Body of pancreas (tissue), 4 donors: ENCODE results near the gene DDHD1. TPM values are rescaled to one million over a fixed set of nuclear protein-coding genes. Genes with fewer than 3 reads are reported as not detected.

Experiments
- ATAC-seq: fragments of 150-250 bp; one replicate; pipeline ENCODE4 v1.9.1; 2016
- DNase-seq, 4 donors: peaks; one replicate each; pipeline ENCODE4 v3.0.0-alpha.2; 2019
- H3K27ac ChIP-seq, 4 donors: fragments of 200-600 bp; sonication (generic); 1 replicate in 3 of 4; 2 replicates in 1 of 4; pipeline versions ENCODE4 v1.5.1 to v1.6.1; 2016 to 2019; ENCODE audit warnings: mild to moderate bottlenecking in 1 of 4, mixed read lengths in 1 of 4, moderate library complexity in 1 of 4
- H3K27me3 ChIP-seq, 2 donors: fragments of 200-600 bp; sonication (generic); one replicate each; pipeline ENCODE4 v1.6.0; 2016; ENCODE audit warnings: mild to moderate bottlenecking in 1 of 2
- H3K36me3 ChIP-seq, 2 donors: fragments of 200-600 bp; sonication (generic); replicated peaks in 1 of 2; 2 replicates each; pipeline ENCODE4 v1.5.1; 2016; ENCODE audit warnings: low read depth in 2 of 2; ENCODE audit not compliant: insufficient read depth in 1 of 2
- H3K4me1 ChIP-seq: fragments of 200-600 bp; sonication (generic); one replicate; pipeline ENCODE4 v1.6.0; 2016
- H3K4me3 ChIP-seq, 2 donors: fragments of 200-600 bp; sonication (generic); 1 replicate in 1 of 2; 2 replicates in 1 of 2; pipeline ENCODE4 v1.5.1; 2016 to 2019
- H3K9me3 ChIP-seq, 3 donors: fragments of 200-600 bp; sonication (generic); 1 replicate in 2 of 3; 2 replicates in 1 of 3; pipeline ENCODE4 v1.5.1; 2016
- POLR2A ChIP-seq, 3 donors: fragments of 450-650 bp; IDR thresholded peaks; one replicate each; pipeline ENCODE4 v1.6.1; 2016; ENCODE audit warnings: antibody characterized with exemption in 3 of 3, mild to moderate bottlenecking in 2 of 3
- WGBS, 2 donors: methylation state at CpG; one replicate each; pipeline ENCODE4 v1.1.5; 2017; 5-methylcytosine and 5-hydroxymethylcytosine counted together
- intact Hi-C: fragments of 100-400 bp; cut with DNase I; formaldehyde crosslinking; loops from one replicate; pipeline ENCODE4 v1.15.1; 2023
- total RNA-seq, 2 donors: library from RNA; depleted of rRNA; stranded (reverse); fragments of >200 nt; gene quantifications; one replicate each; pipeline ENCODE4 v1.1.0, GENCODE V29; 2016
- TF ChIP-seq, protein P1 (sequence below), 7 experiments: fragments of 450-650 bp in 4 of 7; fragments of 200-600 bp in 3 of 7; sonication (generic) in 3 of 7; IDR thresholded peaks; one replicate each; pipeline ENCODE4 v1.5.1; 2016 to 2019; ENCODE audit warnings: antibody characterized with exemption in 7 of 7

DDHD1 gene
- total RNA-seq, 2 donors from 2014 or later = 7.6 to 22.6 TPM

- Histone ChIP-seq H3K9me3 (no peaks in the 10 kb centered on the region), H3K27me3 (no peaks in the 10 kb centered on the region), H3K4me1 (no peaks in the 10 kb centered on the region), H3K4me3 (no peak overlapping the region), H3K36me3 (no peaks in the 10 kb centered on the region), H3K27ac (no peak overlapping the region)
- ATAC-seq (no peak), DNase-seq (no peak)
- TF ChIP-seq POLR2A (IDR thresholded peaks at IDR 0.05) = no peak
- TF ChIP-seq, protein P1, sequence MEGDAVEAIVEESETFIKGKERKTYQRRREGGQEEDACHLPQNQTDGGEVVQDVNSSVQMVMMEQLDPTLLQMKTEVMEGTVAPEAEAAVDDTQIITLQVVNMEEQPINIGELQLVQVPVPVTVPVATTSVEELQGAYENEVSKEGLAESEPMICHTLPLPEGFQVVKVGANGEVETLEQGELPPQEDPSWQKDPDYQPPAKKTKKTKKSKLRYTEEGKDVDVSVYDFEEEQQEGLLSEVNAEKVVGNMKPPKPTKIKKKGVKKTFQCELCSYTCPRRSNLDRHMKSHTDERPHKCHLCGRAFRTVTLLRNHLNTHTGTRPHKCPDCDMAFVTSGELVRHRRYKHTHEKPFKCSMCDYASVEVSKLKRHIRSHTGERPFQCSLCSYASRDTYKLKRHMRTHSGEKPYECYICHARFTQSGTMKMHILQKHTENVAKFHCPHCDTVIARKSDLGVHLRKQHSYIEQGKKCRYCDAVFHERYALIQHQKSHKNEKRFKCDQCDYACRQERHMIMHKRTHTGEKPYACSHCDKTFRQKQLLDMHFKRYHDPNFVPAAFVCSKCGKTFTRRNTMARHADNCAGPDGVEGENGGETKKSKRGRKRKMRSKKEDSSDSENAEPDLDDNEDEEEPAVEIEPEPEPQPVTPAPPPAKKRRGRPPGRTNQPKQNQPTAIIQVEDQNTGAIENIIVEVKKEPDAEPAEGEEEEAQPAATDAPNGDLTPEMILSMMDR (IDR thresholded peaks at IDR 0.05) = no peak
- 88 to 93% methylated on average over 3 of the region's 3 CpGs for WGBS, 2 donors
- intact Hi-C loops = no loop called here
These were observed 130.5 kb downstream of the DDHD1 start for GRCh38 chr14:53022593-53022992.

GRCh38 chr14:53020193-53020932 lies 132.8 kb downstream of the DDHD1 start:
- no peak overlapping the region for H3K4me3 ChIP-seq
- H3K27me3 ChIP-seq = no peaks in the 10 kb centered on the region
- intact Hi-C loops = no loop called here
- no peaks in the 10 kb centered on the region for H3K36me3 ChIP-seq
- no peaks in the 10 kb centered on the region for H3K4me1 ChIP-seq
- H3K27ac ChIP-seq = no peak overlapping the region
- TF ChIP-seq, protein P1 (IDR thresholded peaks at IDR 0.05) = no peak
- no peak for TF ChIP-seq POLR2A (IDR thresholded peaks at IDR 0.05)
- DNase-seq = no peak
- no peaks in the 10 kb centered on the region for H3K9me3 ChIP-seq
- ATAC-seq = no peak
- 62 to 77% methylated on average over 5 of the region's 5 CpGs for WGBS, 2 donors

DNA sequence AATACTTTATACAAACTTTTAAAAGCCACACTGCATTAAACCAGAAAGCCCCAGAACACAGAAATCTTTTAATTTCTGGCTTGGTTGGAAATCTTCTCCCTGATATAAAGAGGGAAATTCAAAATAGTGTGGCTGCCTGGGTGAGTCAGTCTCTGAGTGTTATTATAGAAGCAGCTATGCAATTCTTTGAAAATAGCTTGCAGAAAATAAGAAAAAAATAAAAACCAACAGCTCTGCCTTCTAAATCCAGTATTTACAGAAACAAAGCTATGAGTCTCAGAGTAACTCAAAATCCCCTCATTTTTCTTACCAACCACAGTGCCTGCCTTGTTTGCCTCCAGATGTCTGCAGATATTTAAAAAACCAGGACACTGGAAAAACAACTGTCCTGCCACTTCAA lies 133.7 kb downstream of the DDHD1 start:
- ATAC-seq (no peak), DNase-seq (no peak)
- TF ChIP-seq, protein P1 (IDR thresholded peaks at IDR 0.05) = no peak
- TF ChIP-seq POLR2A (IDR thresholded peaks at IDR 0.05) = no peak
- Histone ChIP-seq H3K27ac (no peak overlapping the region), H3K9me3 (no peaks in the 10 kb centered on the region), H3K36me3 (no peaks in the 10 kb centered on the region), H3K27me3 (no peaks in the 10 kb centered on the region), H3K4me3 (no peak overlapping the region), H3K4me1 (no peaks in the 10 kb centered on the region)
- intact Hi-C loops = no loop called here

DNA sequence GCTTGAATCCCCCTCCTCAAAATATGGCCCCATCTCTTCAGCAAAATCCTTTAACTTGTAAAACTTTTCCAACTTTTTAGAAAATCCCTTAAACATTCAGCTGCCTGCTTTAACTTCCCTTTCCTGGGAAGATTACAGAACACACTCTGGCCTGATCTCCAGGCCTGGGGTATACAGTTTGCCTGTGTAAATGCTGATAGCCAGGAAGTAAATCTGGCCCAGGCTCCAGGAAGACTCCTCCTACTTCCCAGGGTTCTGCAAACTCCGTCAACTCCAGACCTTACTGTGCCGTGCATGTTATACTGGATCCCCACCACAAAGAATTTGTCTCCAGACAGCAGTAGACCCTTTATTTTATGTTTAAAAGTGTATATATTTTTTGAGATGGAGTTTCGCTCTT lies 135.3 kb downstream of the DDHD1 start:
- intact Hi-C loops = no loop called here
- H3K27ac ChIP-seq = no peak overlapping the region
- DNase-seq (no peak), ATAC-seq (no peak)
- H3K27me3 ChIP-seq = no peaks in the 10 kb centered on the region
- H3K36me3 ChIP-seq = no peaks in the 10 kb centered on the region
- H3K9me3 ChIP-seq = no peaks in the 10 kb centered on the region
- WGBS, 2 donors = 90 to 92% methylated on average over 3 of the region's 3 CpGs
- H3K4me1 ChIP-seq = no peaks in the 10 kb centered on the region
- no peak for TF ChIP-seq POLR2A (IDR thresholded peaks at IDR 0.05)
- TF ChIP-seq, protein P1 (IDR thresholded peaks at IDR 0.05) = no peak
- no peak overlapping the region for H3K4me3 ChIP-seq

- TF ChIP-seq, protein P1 (IDR thresholded peaks at IDR 0.05) = no peak
- TF ChIP-seq POLR2A (IDR thresholded peaks at IDR 0.05) = no peak
- ATAC-seq (no peak), DNase-seq (no peak)
- Histone ChIP-seq H3K36me3 (no peaks in the 10 kb centered on the region), H3K4me3 (no peak overlapping the region), H3K27ac (no peak overlapping the region), H3K9me3 (no peaks in the 10 kb centered on the region), H3K27me3 (no peaks in the 10 kb centered on the region), H3K4me1 (no peaks in the 10 kb centered on the region)
- intact Hi-C loops = no loop called here
These were observed 136.2 kb downstream of the DDHD1 start for GRCh38 chr14:53016919-53017318.
